ENCODE data around the gene DZIP3. TPM values are rescaled to one million over a fixed set of nuclear protein-coding genes. Genes with fewer than 3 reads are reported as not detected.

The DZIP3 gene
- total and polyA plus RNA-seq, 2 experiments from 2014 or later: 28.7 to 32.0 TPM

- TF ChIP-seq EZH2phosphoT487 (IDR thresholded peaks at IDR 0.05; ENCODE audit: unreplicated experiment): no peak
- no peak for TF ChIP-seq ZNF331 (CRISPR knock-in tag; IDR thresholded peaks at IDR 0.05; ENCODE audit: low read depth)
- TF ChIP-seq, protein P1, sequence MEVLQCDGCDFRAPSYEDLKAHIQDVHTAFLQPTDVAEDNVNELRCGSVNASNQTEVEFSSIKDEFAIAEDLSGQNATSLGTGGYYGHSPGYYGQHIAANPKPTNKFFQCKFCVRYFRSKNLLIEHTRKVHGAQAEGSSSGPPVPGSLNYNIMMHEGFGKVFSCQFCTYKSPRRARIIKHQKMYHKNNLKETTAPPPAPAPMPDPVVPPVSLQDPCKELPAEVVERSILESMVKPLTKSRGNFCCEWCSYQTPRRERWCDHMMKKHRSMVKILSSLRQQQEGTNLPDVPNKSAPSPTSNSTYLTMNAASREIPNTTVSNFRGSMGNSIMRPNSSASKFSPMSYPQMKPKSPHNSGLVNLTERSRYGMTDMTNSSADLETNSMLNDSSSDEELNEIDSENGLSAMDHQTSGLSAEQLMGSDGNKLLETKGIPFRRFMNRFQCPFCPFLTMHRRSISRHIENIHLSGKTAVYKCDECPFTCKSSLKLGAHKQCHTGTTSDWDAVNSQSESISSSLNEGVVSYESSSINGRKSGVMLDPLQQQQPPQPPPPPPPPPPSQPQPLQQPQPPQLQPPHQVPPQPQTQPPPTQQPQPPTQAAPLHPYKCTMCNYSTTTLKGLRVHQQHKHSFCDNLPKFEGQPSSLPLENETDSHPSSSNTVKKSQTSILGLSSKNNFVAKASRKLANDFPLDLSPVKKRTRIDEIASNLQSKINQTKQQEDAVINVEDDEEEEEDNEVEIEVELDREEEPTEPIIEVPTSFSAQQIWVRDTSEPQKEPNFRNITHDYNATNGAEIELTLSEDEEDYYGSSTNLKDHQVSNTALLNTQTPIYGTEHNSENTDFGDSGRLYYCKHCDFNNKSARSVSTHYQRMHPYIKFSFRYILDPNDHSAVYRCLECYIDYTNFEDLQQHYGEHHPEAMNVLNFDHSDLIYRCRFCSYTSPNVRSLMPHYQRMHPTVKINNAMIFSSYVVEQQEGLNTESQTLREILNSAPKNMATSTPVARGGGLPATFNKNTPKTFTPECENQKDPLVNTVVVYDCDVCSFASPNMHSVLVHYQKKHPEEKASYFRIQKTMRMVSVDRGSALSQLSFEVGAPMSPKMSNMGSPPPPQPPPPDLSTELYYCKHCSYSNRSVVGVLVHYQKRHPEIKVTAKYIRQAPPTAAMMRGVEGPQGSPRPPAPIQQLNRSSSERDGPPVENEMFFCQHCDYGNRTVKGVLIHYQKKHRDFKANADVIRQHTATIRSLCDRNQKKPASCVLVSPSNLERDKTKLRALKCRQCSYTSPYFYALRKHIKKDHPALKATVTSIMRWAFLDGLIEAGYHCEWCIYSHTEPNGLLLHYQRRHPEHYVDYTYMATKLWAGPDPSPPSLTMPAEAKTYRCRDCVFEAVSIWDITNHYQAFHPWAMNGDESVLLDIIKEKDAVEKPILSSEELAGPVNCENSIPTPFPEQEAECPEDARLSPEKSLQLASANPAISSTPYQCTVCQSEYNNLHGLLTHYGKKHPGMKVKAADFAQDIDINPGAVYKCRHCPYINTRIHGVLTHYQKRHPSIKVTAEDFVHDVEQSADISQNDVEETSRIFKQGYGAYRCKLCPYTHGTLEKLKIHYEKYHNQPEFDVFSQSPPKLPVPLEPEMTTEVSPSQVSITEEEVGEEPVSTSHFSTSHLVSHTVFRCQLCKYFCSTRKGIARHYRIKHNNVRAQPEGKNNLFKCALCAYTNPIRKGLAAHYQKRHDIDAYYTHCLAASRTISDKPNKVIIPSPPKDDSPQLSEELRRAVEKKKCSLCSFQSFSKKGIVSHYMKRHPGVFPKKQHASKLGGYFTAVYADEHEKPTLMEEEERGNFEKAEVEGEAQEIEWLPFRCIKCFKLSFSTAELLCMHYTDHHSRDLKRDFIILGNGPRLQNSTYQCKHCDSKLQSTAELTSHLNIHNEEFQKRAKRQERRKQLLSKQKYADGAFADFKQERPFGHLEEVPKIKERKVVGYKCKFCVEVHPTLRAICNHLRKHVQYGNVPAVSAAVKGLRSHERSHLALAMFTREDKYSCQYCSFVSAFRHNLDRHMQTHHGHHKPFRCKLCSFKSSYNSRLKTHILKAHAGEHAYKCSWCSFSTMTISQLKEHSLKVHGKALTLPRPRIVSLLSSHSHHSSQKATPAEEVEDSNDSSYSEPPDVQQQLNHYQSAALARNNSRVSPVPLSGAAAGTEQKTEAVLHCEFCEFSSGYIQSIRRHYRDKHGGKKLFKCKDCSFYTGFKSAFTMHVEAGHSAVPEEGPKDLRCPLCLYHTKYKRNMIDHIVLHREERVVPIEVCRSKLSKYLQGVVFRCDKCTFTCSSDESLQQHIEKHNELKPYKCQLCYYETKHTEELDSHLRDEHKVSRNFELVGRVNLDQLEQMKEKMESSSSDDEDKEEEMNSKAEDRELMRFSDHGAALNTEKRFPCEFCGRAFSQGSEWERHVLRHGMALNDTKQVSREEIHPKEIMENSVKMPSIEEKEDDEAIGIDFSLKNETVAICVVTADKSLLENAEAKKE (CRISPR knock-in tag; IDR thresholded peaks at IDR 0.05): no peak
- no peak for TF ChIP-seq STAT1 (IDR thresholded peaks at IDR 0.05; ENCODE audit: unreplicated experiment)
- TF ChIP-seq REST (IDR thresholded peaks at IDR 0.05; ENCODE audit: unreplicated experiment): no peak
- TF ChIP-seq CREB1 (CRISPR knock-in tag; IDR thresholded peaks at IDR 0.05; ENCODE audit: low read depth): no peak
- no peak for TF ChIP-seq NANOG (IDR thresholded peaks at IDR 0.05; ENCODE audit: borderline replicate concordance)
- TF ChIP-seq POLR2AphosphoS5 (IDR thresholded peaks at IDR 0.05; ENCODE audit: low read depth): no peak
- TF ChIP-seq EZH2 (IDR thresholded peaks at IDR 0.05; ENCODE audit: low read depth, unreplicated experiment): no peak
- TF ChIP-seq ETS1 (IDR thresholded peaks at IDR 0.05): no peak
- no peak for TF ChIP-seq CTCF (conservative IDR thresholded peaks at IDR 0.05; ENCODE audit: low read depth in 2 of 2)
- TF ChIP-seq ZNF114 (CRISPR knock-in tag; IDR thresholded peaks at IDR 0.05): no peak
- Histone ChIP-seq H3F3A (replicated peaks; ENCODE audit: low read depth) (no peaks in the 10 kb centered on the region), H3K4me2 (no peak overlapping the region), H4K20me1 (replicated peaks; ENCODE audit: insufficient read depth) (no peaks in the 10 kb centered on the region), H3K79me2 (replicated peaks; ENCODE audit: insufficient read depth) (no peaks in the 10 kb centered on the region), H3K27me3 (ENCODE audit: insufficient read depth) (no peaks in the 10 kb centered on the region), H3K4me3 (no peak overlapping the region), H2AFZ (no peak overlapping the region; the same call in 1 of the 2 replicates), H3K4me1 (ENCODE audit: insufficient read depth) (no peaks in the 10 kb centered on the region), H3K9me2 (ENCODE audit: insufficient read depth) (peaks cover 9% of the 10 kb centered on the region; the same call in 1 of the 2 replicates), H3K27ac (ENCODE audit: low read depth) (no peak overlapping the region), H3K36me3 (ENCODE audit: insufficient read depth) (no peaks in the 10 kb centered on the region)
- H3K27me3 Mint-ChIP-seq (ENCODE audit: insufficient read depth, low read depth, poor library complexity): no peaks in the 10 kb centered on the region
- H3K27ac Mint-ChIP-seq: no peak overlapping the region
- no peaks in the 10 kb centered on the region for H3K9me3 Mint-ChIP-seq
- DNase-seq (ENCODE audit: low spot score): no peak
- H3K36me3 Mint-ChIP-seq (ENCODE audit: low read depth): no peaks in the 10 kb centered on the region
- H3K4me3 Mint-ChIP-seq: no peak overlapping the region
- ATAC-seq: no peak
- no peaks in the 10 kb centered on the region for H3K4me1 Mint-ChIP-seq
Measured at GRCh38 chr3:108718454-108718853, 128.9 kb downstream of the DZIP3 start.
